Tibial artery (tissue), 4 donors: ENCODE measurements around the gene RCCD1.

Source experiments
- DNase-seq, 2 donors: peaks; one replicate each; pipeline ENCODE4 v3.0.0-alpha.2; 2019
- H3K27ac ChIP-seq, 2 donors: fragments of 200-600 bp; sonication (generic) in 1 of 2; 1 replicate in 1 of 2; 2 replicates in 1 of 2; pipeline ENCODE4 v1.5.1; 2018 to 2019; ENCODE audit warnings: mild to moderate bottlenecking in 1 of 2
- H3K27me3 ChIP-seq, 2 donors: fragments of 200-600 bp; sonication (generic) in 1 of 2; one replicate each; pipeline versions ENCODE4 v1.5.1 to v1.6.0; 2016 to 2019
- H3K36me3 ChIP-seq, 3 donors: fragments of 200-600 bp; sonication (generic) in 2 of 3; one replicate each; pipeline ENCODE4 v1.5.1; 2016 to 2019; ENCODE audit warnings: mild to moderate bottlenecking in 2 of 3
- H3K4me1 ChIP-seq, 4 donors: fragments of 200-600 bp; sonication (generic) in 2 of 4; 1 replicate in 3 of 4; 2 replicates in 1 of 4; pipeline ENCODE4 v1.5.1; 2016 to 2019
- H3K4me3 ChIP-seq, 2 donors: fragments of 200-600 bp; sonication (generic) in 1 of 2; 1 replicate in 1 of 2; 2 replicates in 1 of 2; pipeline ENCODE4 v1.5.1; 2018 to 2019; ENCODE audit warnings: mild to moderate bottlenecking in 2 of 2
- H3K9me3 ChIP-seq, 3 donors: fragments of 200-600 bp; sonication (generic) in 1 of 3; one replicate each; pipeline ENCODE4 v1.5.1; 2016 to 2019
- intact Hi-C: fragments of 100-400 bp; cut with DNase I; formaldehyde crosslinking; loops from one replicate; pipeline ENCODE4 v1.15.0; 2023; ENCODE audit warnings: low total_unique reads
- TF ChIP-seq, protein P1 (sequence below), 2 experiments: fragments of 200-600 bp in 1 of 2; fragments of 450-650 bp in 1 of 2; IDR thresholded peaks; one replicate each; pipeline ENCODE4 v1.5.1; 2017 to 2019; ENCODE audit warnings: antibody characterized with exemption in 2 of 2, mild to moderate bottlenecking in 1 of 2, moderate library complexity in 1 of 2

Gene RCCD1

DNA sequence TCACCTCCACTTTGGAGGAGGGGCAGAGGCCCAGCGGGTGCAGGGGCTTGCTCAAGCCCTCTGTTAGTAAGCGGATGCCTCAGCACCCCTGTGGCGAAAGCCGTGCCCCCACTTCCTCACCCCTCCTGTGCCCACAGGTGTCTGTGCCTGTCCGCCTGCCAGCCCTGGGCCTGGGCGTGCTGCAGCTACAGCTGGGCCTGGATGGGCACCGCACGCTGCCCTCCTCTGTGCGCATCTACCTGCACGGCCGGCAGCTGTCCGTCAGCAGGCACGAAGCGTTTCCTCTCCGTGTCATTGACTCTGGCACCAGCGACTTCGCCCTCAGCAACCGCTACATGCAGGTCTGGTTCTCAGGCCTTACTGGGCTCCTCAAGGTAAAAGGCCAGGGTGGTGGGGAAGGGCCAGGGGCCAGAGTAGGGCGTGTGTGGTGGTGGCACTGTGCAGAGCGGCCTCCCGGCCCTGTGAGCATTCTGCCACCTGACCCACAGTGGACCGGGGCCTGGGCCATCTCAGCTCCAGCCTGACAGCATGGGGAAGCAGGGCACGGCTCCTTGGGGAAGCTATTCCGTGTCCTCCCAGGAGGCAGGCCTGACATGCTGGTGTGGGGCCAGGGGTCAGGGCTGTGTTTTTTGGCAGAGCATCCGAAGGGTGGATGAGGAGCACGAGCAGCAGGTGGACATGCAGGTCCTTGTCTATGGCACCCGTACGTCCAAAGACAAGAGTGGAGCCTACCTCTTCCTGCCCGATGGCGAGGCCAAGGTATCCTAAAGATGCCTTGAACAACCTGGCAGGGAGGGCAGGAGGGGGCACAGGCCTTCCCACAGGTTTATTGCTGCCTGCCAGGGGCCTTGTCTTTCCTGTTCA lies 42.5 kb upstream of the RCCD1 start:
- Histone ChIP-seq H3K4me1 (no peaks in the 10 kb centered on the region), H3K27ac (no peak overlapping the region)
- intact Hi-C loops: no loop called here

GRCh38 chr15:90912770-90913075 lies 42.0 kb upstream of the RCCD1 start:
- intact Hi-C loops: no loop called here
- H3K4me1 ChIP-seq: no peaks in the 10 kb centered on the region
- H3K36me3 ChIP-seq: peaks cover 95 to 97% (median 97%) of the 10 kb centered on the region in 3 donors

More for the DNA sequence above, 42.5 kb upstream of the RCCD1 start:
- Histone ChIP-seq H3K9me3 (no peaks in the 10 kb centered on the region), H3K4me3 (no peak overlapping the region), H3K36me3 (peaks cover 95 to 97% (median 97%) of the 10 kb centered on the region in 3 donors), H3K27me3 (no peaks in the 10 kb centered on the region)
- TF ChIP-seq, protein P1, sequence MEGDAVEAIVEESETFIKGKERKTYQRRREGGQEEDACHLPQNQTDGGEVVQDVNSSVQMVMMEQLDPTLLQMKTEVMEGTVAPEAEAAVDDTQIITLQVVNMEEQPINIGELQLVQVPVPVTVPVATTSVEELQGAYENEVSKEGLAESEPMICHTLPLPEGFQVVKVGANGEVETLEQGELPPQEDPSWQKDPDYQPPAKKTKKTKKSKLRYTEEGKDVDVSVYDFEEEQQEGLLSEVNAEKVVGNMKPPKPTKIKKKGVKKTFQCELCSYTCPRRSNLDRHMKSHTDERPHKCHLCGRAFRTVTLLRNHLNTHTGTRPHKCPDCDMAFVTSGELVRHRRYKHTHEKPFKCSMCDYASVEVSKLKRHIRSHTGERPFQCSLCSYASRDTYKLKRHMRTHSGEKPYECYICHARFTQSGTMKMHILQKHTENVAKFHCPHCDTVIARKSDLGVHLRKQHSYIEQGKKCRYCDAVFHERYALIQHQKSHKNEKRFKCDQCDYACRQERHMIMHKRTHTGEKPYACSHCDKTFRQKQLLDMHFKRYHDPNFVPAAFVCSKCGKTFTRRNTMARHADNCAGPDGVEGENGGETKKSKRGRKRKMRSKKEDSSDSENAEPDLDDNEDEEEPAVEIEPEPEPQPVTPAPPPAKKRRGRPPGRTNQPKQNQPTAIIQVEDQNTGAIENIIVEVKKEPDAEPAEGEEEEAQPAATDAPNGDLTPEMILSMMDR (IDR thresholded peaks at IDR 0.05): no peak
- DNase-seq: no peak

DNA sequence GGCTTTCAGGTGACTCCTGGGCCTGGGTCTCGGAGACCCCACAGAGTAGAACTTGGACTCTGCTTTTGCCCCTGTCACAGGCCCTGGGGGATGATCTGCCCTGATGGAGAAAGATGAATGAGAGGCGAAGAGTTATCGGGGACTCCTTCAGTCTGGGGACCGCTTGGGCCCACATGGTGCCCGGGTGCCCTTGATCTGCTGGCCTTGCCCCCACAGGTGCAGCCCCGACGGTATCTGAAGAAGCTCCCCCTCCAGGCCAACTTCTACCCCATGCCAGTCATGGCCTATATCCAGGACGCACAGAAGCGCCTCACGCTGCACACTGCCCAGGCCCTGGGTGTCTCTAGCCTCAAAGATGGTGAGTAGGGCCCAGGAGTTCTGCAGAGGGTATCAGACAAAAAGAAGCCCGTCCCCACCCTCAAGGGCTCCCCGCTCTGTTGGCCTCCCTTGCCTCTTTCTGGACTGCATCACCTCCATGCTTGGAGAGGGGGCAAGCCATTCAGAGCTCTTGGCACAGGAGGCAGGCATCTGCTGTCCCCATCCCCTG lies 41.2 kb upstream of the RCCD1 start:
- intact Hi-C loops: no loop called here
- Histone ChIP-seq H3K4me1 (no peaks in the 10 kb centered on the region), H3K4me3 (no peak overlapping the region), H3K36me3 (peaks cover 96 to 100% (median 99%) of the 10 kb centered on the region in 3 donors), H3K27ac (no peak overlapping the region), H3K27me3 (no peaks in the 10 kb centered on the region), H3K9me3 (no peaks in the 10 kb centered on the region)
- DNase-seq: no peak
- TF ChIP-seq, protein P1 (IDR thresholded peaks at IDR 0.05): no peak

More at GRCh38 chr15:90912770-90913075, 42.0 kb upstream of the RCCD1 start:
- no peak for DNase-seq
- no peak overlapping the region for H3K27ac ChIP-seq
- TF ChIP-seq, protein P1 (IDR thresholded peaks at IDR 0.05): no peak
- H3K27me3 ChIP-seq: no peaks in the 10 kb centered on the region
- no peak overlapping the region for H3K4me3 ChIP-seq
- H3K9me3 ChIP-seq: no peaks in the 10 kb centered on the region

DNA sequence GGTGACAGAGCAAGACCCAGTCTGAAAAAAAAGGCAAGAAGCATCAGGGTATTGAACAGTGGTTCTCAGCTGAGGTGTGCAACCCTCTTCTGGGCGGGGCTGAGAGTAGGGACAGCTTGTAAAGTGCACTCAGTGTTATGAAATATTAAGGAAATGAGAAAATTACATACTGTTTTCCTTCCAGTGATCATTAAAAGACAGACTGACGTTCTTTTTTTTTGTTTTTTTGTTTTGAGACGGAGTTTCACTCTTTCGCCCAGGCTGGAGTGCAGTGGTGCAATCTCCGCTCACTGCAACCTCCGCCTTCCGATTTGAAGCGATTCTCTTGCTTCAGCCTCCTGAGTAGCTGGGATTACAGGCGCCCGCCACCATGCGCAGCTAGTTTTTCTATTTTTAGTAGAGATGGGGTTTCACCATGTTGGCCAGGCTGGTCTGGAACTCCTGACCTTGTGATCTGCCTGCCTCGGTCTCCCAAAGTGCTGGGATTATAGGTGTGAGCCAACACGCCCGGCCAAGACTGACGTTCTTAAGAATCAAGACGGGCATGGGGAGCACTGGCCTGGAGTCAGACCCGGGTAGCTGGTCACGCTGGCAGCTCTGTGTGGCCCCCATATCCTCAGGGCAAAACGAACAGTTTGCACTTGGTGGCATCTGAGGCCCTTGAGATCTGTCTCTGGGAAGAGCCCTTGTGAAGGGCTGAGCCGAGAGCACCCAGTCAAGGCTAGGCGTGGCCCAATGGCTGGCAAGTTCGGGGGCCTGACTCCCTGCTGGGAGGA lies 40.2 kb upstream of the RCCD1 start:
- Histone ChIP-seq H3K4me1 (no peaks in the 10 kb centered on the region), H3K9me3 (no peaks in the 10 kb centered on the region), H3K27me3 (no peaks in the 10 kb centered on the region), H3K36me3 (peaks cover 98 to 100% (median 100%) of the 10 kb centered on the region in 3 donors), H3K4me3 (no peak overlapping the region), H3K27ac (no peak overlapping the region)
- intact Hi-C loops: no loop called here
- DNase-seq: no peak
- TF ChIP-seq, protein P1 (IDR thresholded peaks at IDR 0.05): no peak

DNA sequence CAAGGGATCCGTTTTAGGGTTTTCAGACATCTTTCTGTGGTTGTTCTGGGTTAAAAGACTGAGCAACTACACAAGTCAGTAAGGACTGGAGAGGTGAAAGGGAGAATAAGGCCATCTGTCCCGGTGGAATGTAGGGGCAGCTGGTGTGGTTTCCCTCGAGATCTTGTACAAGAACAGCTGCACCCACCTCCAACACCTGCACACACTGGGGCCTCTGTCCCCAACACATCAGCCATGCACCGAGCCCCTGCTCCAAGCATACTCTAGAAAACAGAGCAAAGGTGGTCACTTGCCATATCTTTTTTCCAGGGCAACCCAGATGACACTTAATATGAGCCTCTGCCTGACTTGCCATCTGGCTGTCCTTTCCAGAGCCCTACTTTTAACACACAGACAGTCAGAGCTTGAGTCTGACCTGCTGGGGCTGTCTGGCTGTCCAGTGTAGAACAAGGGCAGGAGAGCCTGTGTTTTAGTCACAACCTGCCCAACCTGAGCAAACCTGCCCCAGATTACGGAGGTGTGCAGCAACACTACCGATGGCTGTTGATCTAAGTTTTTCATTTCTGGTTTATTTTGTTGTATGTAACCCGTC lies 39.4 kb upstream of the RCCD1 start:
- Histone ChIP-seq H3K27me3 (no peaks in the 10 kb centered on the region), H3K36me3 (peaks cover 98 to 100% (median 100%) of the 10 kb centered on the region in 3 donors), H3K4me3 (no peak overlapping the region), H3K4me1 (no peaks in the 10 kb centered on the region), H3K27ac (no peak overlapping the region), H3K9me3 (no peaks in the 10 kb centered on the region)
- TF ChIP-seq, protein P1 (IDR thresholded peaks at IDR 0.05): no peak
- no peak for DNase-seq
- intact Hi-C loops: no loop called here
